HG03095 (cell line): ENCODE results near the gene DNAJB13.
A peak's percentile ranks its signal among the peaks of the same experiment; 100 is the strongest.
"Not testable (repeated sequence)": the region's sequence is repeated elsewhere in the genome, so short reads cannot be mapped to it uniquely, and the experiment has no call there.

Source experiments
- ATAC-seq: cut with Tn5 transposase; IDR thresholded peaks from one replicate; pipeline ENCODE4 v1.9.1; 2021; ENCODE audit warnings: moderate library complexity; ENCODE audit not compliant: unreplicated experiment

Gene DNAJB13

DNA sequence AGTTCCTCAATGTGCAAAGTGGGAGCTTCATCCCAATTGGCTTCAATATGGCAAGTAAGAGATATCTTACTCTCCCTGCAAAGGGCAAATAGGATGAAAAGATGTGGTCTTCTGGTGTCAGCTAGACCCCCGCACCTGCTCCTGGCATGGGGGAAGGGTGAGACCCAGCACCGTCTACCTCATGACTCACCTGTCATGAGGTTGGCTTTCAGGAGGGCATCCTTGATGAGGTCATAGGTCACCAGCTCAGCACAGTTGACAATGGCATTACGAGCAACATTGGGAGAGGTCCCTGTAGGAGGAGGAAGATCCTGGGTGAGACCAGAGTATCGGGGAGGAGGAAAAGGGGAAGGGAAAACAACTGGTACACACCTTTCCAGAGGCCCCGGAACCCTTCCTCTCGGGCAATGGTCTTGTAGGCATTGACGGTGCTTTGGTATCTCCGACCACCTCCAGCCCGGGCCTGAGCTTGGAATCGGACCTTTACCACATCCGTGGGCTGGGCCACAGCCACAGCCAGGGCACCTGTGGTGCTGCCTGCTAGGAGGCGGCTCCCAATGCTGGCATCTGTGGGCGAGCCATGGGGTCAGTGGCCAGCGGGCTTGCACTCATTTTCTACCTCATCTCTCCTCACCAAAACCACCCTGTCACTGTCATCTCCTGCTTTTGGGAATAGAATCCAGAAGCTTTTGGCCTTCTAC is 25.8 kb downstream of the DNAJB13 start:
- ATAC-seq: no peak

DNA sequence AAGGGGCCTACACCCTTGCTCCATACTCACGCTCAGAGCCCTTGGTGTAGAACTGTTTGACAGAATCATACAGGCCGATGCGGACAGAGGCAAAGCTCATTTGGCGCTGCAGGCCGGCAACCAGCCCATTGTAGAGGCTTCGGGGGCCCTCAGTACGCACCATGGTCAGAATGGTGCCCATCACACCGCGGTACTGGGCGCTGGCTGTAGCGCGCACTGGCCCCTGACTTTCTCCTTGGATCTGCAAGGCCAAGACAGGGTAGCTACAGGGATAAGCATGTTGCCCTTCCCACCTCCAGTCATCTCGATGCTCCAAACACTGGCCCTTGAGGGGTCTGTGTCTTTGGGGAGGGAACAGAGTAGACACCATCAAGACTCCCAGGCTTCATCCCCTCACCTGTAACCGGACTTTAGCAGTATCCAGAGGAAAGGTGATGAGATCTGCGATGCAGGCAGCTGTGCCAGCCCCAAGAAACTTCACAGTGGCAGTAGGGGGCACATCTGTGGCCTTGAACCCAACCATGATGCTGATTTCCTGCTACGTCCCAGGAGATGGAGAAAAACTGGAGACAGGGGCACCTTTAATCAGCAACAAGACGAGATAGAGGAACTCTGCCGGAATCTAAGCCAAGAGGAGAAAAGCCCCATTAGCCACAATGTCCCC is 27.2 kb downstream of the DNAJB13 start:
- ATAC-seq: no peak

- ATAC-seq: no peak
Observed at GRCh38 chr11:73978576-73979086, 27.8 kb downstream of the DNAJB13 start.

DNA sequence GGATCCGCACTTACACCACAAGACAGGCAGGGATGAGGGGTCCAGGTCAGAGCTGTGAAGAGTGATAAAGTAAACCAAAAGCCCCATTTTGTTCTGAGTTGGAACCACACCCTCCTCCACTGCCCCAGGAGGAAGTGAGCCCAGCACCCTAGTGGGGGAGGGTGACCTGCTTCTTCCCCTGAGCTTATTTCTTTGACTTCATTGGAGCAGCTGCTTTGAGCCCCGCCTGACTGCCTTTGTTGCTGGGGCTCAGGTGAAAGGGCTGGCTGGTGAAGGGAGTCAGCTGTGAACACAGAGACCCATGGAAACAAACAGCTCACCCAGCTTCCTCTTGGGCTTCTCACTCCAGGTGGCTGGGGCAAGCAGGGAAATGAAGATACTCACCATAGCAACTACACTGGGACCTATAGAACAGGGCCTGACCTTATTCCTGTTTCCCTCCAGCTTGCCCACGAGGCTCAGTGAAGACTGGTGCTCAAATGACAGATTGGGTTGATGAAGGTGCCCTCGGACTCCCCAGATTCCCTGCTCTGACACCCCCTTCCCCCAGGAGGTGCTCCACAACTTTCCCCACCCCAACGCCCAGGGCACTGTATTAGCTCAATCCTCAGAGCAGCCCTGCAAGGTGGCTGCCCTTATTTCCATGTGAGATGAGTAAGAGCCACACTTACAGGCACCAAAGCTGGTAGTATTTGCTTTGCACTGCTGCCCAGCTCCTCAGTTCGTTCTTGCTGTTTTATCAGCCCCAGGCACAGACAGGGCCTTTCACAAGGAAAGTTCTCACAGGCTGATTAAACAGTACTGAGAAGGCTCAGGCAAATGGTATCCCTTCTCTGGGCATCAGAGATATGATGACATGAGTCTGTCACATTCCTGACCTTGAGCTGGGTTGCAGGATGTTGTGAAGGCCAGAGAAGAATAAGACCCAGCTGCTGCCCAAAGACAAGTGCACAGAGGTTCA is 29.5 kb downstream of the DNAJB13 start:
- peak; percentile 41 for ATAC-seq

- no peak for ATAC-seq
Observed at GRCh38 chr11:73981051-73981805, 30.4 kb downstream of the DNAJB13 start.

- ATAC-seq: peak; percentile 45
Observed at GRCh38 chr11:73982595-73982989, 31.8 kb downstream of the DNAJB13 start, which contains the start of gene UCP2. UCP2 (minus strand) TSS chr11:73982843; CDS start chr11:73978378, 4,465 bp downstream.

DNA sequence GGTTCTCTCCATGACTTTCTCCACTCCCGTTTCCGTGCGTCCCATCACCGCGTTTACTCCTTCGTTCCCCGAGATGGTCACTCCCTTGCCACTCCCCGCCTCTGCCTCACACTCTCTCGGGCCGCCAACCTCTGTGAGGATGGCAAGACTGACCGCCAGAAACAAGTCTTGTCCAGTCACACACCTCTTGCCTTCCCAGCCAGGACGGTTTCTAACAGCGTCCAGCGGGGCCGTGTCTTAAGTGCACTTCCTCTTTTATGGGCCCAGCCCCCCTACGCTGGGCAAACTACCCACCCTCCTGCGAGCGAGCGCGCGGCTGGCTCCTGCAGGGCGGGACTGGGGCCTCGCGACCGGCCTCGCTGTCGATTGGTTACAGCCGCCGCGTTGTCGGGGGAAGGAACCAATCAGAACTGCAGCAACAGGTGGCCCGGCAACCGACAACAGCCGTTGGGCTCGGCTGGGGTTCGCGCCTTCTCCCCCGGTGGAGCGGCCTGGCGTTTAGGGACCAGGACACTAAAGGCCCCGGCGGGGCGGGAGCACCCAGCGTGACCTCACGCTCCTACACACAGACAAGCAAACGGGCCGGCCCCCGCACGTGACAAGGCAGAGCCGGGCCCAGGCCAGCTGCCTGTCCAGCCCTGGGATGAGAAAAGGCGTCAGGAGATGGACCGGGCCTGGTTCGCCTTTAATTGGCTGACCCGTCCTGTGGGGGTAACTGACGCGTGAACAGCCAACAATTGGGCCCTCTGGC is 32.3 kb downstream of the DNAJB13 start:
- peak; percentile 69 for ATAC-seq

DNA sequence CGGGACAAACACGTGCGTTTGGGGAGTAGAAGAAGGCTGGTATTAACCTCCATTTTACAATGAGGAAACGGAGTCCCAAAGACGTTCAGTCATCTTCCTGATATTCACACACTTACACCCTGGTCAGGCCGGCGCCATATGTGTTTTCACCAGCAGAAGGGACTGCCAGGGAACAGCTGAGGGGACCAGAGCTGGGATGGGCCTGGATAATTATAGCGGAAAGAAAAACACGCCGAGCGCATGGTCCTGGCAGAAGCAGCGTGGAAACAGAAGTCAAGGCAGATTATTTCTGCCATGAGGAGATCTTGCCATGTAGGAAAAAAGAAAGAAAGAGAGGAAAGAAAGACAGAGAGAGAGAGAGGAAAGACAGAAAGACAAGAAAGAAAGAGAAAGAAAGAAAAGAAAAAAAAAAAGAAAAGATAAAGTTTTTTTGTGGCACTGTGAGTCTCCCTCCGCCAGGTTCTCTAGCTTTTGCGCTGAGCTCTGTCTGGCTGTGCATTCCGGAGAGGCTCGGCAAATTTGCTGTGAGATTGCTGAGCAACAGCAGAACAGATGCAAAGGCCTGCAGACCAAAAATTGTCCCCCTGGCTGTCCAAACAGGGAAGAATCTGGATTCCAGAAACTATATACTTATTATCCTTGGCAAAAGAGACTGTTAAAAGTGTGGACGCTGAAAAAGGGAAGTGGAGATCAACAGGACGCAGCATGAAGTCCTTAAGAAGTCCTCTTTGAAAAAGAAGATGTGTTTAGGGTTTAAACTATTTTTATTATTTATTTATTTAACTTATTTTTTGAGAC is 33.1 kb downstream of the DNAJB13 start:
- ATAC-seq: no peak

- not testable (repeated sequence) for ATAC-seq
Observed at GRCh38 chr11:73985661-73986060, 34.8 kb downstream of the DNAJB13 start.

GRCh38 chr11:73988227-73988626 is 37.4 kb downstream of the DNAJB13 start:
- no peak for ATAC-seq

DNA sequence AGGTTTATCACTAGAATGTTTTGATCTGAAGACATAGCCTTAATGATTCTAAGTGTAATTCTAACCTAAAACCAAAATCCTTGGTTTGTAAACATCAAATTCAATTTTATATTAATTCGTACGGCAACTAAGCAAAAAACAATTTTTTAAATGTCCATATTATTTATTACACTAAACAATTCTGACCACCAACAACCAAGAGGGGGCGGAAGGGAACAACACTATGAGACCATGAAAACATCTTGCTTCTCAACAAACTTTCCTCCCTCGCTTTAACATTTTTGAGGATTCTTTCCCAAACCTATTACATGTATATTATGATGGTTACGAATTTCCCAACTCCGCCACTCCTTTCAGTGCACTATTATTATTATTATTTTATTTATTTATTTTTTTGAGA is 38.3 kb downstream of the DNAJB13 start:
- no peak for ATAC-seq

DNA sequence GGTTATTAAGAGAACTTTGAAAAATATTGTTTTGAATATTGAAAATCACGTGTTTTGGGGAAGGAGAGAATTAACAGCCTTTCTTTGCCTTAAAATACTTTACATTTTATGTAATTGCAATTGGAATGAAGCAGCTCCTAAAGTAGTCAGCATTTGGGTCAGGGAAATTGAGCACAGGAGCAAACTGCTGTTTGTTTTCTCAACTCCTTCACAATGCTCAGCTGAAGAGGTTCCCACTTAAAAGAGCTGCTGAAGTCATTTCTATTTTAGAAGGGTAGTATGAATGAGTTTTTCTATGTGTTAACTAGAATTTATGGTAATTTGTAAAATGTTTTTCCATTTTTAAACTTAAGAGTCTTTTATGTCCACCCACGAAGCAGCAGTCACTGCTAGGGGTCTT is 39.9 kb downstream of the DNAJB13 start:
- no peak for ATAC-seq

GRCh38 chr11:73991471-73992006 is 40.7 kb downstream of the DNAJB13 start:
- no peak for ATAC-seq

- ATAC-seq: no peak
Observed at GRCh38 chr11:73995247-73995646, 44.4 kb downstream of the DNAJB13 start.

- peak; percentile 53 for ATAC-seq
Observed at GRCh38 chr11:73995731-73996130, 44.9 kb downstream of the DNAJB13 start.

- ATAC-seq: no peak
Observed at GRCh38 chr11:73996161-73996747, 45.4 kb downstream of the DNAJB13 start.

DNA sequence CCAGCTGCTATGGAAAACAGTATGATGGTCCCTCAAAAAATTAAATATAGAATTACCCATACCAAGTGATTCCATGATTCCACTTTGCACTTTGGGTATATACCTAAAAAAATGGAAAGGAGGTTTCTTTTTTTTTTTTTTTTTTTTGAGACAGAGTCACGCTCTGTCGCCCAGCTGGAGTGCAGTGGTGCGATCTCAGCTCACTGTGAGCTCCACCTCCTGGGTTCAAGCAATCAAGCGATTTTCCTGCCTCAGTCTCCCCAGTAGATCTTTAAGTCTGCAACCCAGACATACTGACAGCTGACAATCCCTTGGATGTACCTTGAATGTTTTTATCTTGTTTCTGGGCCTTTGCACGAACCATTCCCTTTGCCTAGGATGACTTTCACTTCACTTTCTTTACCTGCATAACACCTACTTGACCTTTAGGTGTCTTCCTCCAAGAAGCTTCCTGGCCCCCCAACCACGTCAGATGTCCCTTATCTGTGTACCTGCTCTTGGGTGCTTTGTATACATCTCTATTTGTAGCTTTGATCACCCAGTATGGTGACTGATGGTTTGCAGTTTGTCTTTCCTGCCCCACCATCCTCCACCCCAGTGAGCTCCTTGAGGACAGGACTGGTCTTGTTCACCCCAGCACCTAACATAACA is 46.4 kb downstream of the DNAJB13 start:
- ATAC-seq: no peak
